ENCODE measurements around the gene KLLN. TPM values are rescaled to one million over a fixed set of nuclear protein-coding genes. Genes with fewer than 3 reads are reported as not detected.
"Not testable (repeated sequence)": the region's sequence is repeated elsewhere in the genome, so short reads cannot be mapped to it uniquely, and the experiment has no call there.

KLLN gene
- total RNA-seq, 1 donor from 2014 or later = 0.98 TPM

DNA sequence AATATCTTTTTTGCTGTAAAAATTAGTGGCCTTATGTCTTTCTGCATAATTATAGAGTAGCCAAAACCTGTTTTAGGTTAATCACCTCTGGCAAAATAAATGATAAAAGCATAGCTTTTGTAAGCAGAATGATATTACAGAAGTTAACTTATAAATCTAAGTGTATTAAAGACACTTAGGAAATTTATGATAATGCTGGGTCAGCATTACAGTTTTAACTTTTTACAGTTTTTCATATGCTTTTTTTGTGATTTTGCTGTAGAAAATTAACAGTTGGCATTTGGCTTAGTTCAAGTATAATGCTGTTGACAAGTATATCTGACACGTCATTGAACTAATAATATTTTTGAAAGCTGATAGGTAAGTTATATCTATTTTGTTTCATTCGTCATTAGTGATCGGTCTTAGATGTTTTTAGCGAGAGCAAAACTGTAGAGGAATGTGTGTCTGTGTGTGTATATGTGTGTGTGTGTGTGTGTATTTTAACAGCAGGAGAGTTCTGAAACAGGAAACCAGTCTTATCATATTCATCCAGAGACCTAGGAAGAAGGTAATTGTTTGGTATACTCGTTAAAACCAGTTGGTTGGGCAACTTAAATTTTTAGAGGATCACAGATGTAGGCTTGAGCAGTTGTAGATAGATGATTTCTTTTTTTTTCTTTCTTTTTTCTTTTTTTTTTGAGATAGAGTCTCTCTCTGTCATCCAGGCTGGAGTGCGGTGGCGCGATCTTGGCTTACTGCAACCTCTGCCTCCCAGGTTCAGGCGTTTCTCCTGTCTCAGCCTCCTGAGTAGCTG lies 15.5 kb upstream of the KLLN start:
- Mint-ChIP-seq H3K4me3 (no peak overlapping the region), H3K4me1 (peaks cover 4% of the 10 kb centered on the region), H3K27me3 (ENCODE audit: low read depth) (no peaks in the 10 kb centered on the region), H3K9me3 (peaks cover 4% of the 10 kb centered on the region), H3K27ac (ENCODE audit: unreplicated experiment) (no peak overlapping the region), H3K36me3 (ENCODE audit: low read depth) (peaks cover 24% of the 10 kb centered on the region)
- TF ChIP-seq, protein P1, sequence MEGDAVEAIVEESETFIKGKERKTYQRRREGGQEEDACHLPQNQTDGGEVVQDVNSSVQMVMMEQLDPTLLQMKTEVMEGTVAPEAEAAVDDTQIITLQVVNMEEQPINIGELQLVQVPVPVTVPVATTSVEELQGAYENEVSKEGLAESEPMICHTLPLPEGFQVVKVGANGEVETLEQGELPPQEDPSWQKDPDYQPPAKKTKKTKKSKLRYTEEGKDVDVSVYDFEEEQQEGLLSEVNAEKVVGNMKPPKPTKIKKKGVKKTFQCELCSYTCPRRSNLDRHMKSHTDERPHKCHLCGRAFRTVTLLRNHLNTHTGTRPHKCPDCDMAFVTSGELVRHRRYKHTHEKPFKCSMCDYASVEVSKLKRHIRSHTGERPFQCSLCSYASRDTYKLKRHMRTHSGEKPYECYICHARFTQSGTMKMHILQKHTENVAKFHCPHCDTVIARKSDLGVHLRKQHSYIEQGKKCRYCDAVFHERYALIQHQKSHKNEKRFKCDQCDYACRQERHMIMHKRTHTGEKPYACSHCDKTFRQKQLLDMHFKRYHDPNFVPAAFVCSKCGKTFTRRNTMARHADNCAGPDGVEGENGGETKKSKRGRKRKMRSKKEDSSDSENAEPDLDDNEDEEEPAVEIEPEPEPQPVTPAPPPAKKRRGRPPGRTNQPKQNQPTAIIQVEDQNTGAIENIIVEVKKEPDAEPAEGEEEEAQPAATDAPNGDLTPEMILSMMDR (conservative IDR thresholded peaks at IDR 0.05) = no peak
- no peak for DNase-seq (ENCODE audit: low read depth, low spot score)

DNA sequence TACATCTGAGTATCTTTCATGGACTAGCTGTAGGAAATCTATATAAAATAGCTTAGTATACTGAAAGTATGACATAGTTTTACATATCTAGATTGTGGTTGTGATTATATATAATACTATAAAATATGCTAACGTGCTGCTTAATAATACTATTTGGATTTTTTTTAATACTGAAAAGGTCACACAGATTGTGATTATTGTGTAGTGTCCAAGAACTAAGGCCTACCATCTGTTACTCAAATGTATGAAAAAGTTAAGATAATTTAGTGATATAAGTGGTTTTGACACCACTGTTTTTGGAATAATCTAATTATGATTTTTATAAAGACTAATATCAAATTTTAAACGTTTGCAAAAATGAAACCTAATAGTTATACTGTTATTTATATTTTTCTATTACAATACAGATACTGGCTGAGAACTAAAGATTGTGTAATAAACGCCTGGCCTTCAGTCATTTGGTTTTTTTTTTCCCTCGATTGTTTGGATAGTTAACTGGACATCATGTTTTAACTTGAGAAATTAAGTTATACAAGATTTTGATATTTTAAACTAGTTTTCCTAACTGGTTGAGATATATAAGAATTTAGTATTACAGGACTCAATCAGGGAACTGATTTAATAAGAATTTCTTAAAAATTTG lies 12.7 kb upstream of the KLLN start:
- H3K36me3 Mint-ChIP-seq (ENCODE audit: low read depth) = peaks cover 14% of the 10 kb centered on the region
- no peaks in the 10 kb centered on the region for H3K27me3 Mint-ChIP-seq (ENCODE audit: low read depth)
- TF ChIP-seq, protein P1 (conservative IDR thresholded peaks at IDR 0.05) = no peak
- H3K4me1 Mint-ChIP-seq = peaks cover 17% of the 10 kb centered on the region
- no peak overlapping the region for H3K27ac Mint-ChIP-seq (ENCODE audit: unreplicated experiment)
- no peak for DNase-seq (ENCODE audit: low read depth, low spot score)
- H3K4me3 Mint-ChIP-seq = no peak overlapping the region
- no peaks in the 10 kb centered on the region for H3K9me3 Mint-ChIP-seq

DNA sequence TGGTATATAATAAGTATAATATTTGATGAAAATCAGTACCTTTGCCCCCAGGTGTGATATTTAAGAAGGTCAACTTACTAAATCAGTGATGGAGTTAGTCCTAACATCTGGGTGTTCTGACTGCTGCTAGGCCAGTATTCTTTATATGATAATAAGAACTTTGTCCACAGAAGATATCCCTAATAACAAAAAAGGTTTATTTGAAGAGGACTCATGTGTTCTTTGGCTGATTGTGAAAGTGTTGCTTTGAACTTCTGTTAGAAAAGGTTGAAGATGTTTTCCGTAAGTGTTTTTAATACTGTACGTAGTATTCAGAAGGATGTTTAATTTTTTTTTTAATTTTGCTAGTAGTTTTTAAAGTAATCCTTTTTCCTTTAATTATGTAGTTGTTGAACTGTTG lies 10.3 kb upstream of the KLLN start:
- Mint-ChIP-seq H3K9me3 (no peaks in the 10 kb centered on the region), H3K36me3 (ENCODE audit: low read depth) (peaks cover 3% of the 10 kb centered on the region), H3K4me3 (no peak overlapping the region), H3K27ac (ENCODE audit: unreplicated experiment) (no peak overlapping the region), H3K4me1 (peaks cover 33% of the 10 kb centered on the region), H3K27me3 (ENCODE audit: low read depth) (no peaks in the 10 kb centered on the region)
- TF ChIP-seq, protein P1 (conservative IDR thresholded peaks at IDR 0.05) = no peak
- DNase-seq (ENCODE audit: low read depth, low spot score) = no peak

DNA sequence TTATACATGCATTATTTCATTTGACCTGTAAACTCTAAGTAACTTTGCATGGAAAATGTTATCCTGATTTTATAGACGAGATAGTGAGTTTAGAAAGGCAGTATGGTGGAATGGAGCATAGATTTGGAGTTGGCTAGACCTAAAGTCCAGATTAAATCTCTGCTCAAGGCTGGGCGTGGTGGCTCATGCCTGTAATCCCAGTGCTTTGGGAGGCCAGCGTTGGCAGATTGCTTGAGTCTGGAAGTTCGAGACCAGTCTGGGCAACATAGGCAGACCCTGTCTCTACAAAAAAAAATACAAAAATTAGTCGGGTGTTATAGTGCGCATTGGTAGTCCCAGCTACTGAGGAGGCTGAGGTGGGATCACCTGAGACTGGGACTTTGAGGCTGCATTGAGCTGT lies 9.5 kb upstream of the KLLN start:
- peaks cover 41% of the 10 kb centered on the region for H3K4me1 Mint-ChIP-seq
- no peaks in the 10 kb centered on the region for H3K9me3 Mint-ChIP-seq
- H3K27me3 Mint-ChIP-seq (ENCODE audit: low read depth) = no peaks in the 10 kb centered on the region
- peaks cover 3% of the 10 kb centered on the region for H3K36me3 Mint-ChIP-seq (ENCODE audit: low read depth)
- H3K4me3 Mint-ChIP-seq = no peak overlapping the region
- TF ChIP-seq, protein P1 (conservative IDR thresholded peaks at IDR 0.05) = no peak
- H3K27ac Mint-ChIP-seq (ENCODE audit: unreplicated experiment) = no peak overlapping the region
- no peak for DNase-seq (ENCODE audit: low read depth, low spot score)

DNA sequence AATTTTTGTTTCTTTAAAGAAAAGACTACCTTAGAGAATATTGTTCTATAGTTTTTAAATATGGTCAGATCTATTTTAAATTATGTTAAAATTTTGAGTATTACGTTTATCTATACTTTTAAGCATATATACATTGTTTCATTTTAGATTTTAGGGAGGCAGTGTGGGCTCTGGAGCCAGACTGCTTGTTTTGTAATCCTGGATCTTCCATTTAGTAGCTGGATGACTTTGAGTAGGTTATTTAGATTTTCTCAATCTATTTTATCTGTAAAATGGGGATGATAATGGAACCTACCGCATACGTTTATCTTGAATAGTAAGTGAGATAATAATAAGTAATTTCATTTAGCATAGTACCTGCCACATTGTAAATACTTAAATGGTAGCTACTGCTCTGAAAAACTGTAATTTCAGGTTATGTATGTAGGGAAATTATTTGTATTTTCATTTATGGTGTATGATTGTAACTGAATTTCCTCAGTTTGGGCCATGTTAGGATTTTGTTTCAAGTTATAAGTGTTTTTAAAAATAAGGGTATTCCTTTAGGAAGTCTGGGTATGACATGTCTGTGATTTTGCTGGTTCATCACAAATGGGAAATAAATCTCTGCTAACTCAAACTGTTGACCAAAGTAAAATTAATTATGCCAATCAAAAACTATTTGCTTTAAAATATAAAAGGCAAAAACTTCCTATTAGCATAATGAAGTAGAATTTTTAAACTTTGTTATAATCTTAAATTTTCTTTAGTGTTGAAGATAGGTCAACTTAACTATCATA lies 6.6 kb upstream of the KLLN start:
- H3K27me3 Mint-ChIP-seq (ENCODE audit: low read depth) = no peaks in the 10 kb centered on the region
- peaks cover 66% of the 10 kb centered on the region for H3K4me1 Mint-ChIP-seq
- no peaks in the 10 kb centered on the region for H3K9me3 Mint-ChIP-seq
- H3K27ac Mint-ChIP-seq (ENCODE audit: unreplicated experiment) = no peak overlapping the region
- DNase-seq (ENCODE audit: low read depth, low spot score) = no peak
- TF ChIP-seq, protein P1 (conservative IDR thresholded peaks at IDR 0.05) = no peak
- peaks cover 6% of the 10 kb centered on the region for H3K36me3 Mint-ChIP-seq (ENCODE audit: low read depth)
- no peak overlapping the region for H3K4me3 Mint-ChIP-seq

DNA sequence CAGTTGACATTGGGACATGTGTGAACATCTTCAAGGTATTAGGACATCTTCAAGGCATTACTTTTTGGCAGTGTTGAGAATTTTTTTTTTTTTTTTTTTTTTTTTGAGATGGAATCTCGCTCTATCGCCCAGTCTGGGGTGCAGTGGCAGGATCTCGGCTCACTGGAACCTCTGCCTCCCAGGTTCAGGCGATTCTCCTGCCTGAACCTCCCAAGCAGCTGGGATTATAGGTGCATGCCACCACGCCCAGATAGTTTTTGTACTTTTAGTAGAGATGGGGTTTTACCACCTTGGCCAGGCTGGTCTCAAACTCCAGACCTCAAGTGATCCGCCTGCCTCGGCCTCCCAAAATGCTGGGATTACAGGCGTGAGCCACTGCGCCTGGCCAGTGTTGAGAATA lies 5.8 kb upstream of the KLLN start:
- H3K4me3 Mint-ChIP-seq = peak overlapping the region; percentile 71
- not testable (repeated sequence) for H3K27ac Mint-ChIP-seq (ENCODE audit: unreplicated experiment); H3K36me3 Mint-ChIP-seq (ENCODE audit: low read depth); H3K27me3 Mint-ChIP-seq (ENCODE audit: low read depth); H3K9me3 Mint-ChIP-seq; DNase-seq (ENCODE audit: low read depth, low spot score)
- peaks cover 66% of the 10 kb centered on the region for H3K4me1 Mint-ChIP-seq

Measured in neural crest cell (in vitro differentiated cells).